HepG2 (cell line): ENCODE results near the gene MKNK1. TPM values are rescaled to one million over a fixed set of nuclear protein-coding genes. Genes with fewer than 3 reads are reported as not detected.

Source experiments
- ATAC-seq: fragments of 200-7000 bp; cut with Tn5 transposase; 3 replicates; pipeline ENCODE4 v1.9.1; 2020; ENCODE audit warnings: mild to moderate bottlenecking, moderate library complexity
- BruUV-seq: library from RNA; stranded (reverse); fragments of 400-500 nt; replicated peaks from 2 replicates; lab custom pipeline; 2021; lab: Mats Ljungman, UMichigan
- CTCF ChIA-PET: fragments of 300-600 bp; formaldehyde crosslinking; extraction: SDS; loops from one replicate; lab custom pipeline; 2021; ENCODE audit warnings: low total read pairs, inconsistent platforms, low intra/inter-chr PET ratio; lab: Yijun Ruan, JAX
- POLR2A ChIA-PET: fragments of 350-600 bp; sonication (Branson Sonifier 250); formaldehyde crosslinking; loops from one replicate; lab custom pipeline; 2020; ENCODE audit warnings: antibody characterized with exemption, inconsistent platforms; lab: Yijun Ruan, JAX
- DNase-seq: peaks from one replicate; pipeline ENCODE4 v3.0.0-alpha.2; 2015; ENCODE audit warnings: low spot score
- FAIRE-seq: peaks from 3 replicates; lab custom pipeline; 2011; peaks lifted over from hg19 to GRCh38; lab: Jason Lieb, UNC
- H2AFZ ChIP-seq: one replicate; pipeline ENCODE4 v1.6.1; 2011; ENCODE audit warnings: low read length, inconsistent platforms
- H3K27ac ChIP-seq: fragments of 300-600 bp; 3 replicates; pipeline ENCODE4 v1.8.0; 2011; ENCODE audit warnings: mixed run types, mild to moderate bottlenecking, mixed read lengths, low read length, inconsistent platforms; ENCODE audit not compliant: insufficient read depth; ENCODE audit errors: extremely low read length
- H3K27me3 ChIP-seq, 2 experiments: fragments of 200-600 bp in 1 of 2; 2 replicates in 1 of 2; 3 replicates in 1 of 2; pipeline versions ENCODE4 v1.6.0 to v1.8.0; 2011; ENCODE audit warnings: low read length in 2 of 2, mild to moderate bottlenecking in 2 of 2, moderate library complexity in 2 of 2, inconsistent platforms in 1 of 2; ENCODE audit not compliant: insufficient read depth in 2 of 2, control insufficient read depth in 1 of 2
- H3K36me3 ChIP-seq, 2 experiments: fragments of 200-600 bp in 1 of 2; replicated peaks in 1 of 2; 2 replicates in 1 of 2; 3 replicates in 1 of 2; pipeline versions ENCODE4 v1.5.1 to v1.8.0; 2011; ENCODE audit warnings: low read length in 2 of 2, inconsistent platforms in 1 of 2; ENCODE audit not compliant: insufficient read depth in 2 of 2, control insufficient read depth in 1 of 2
- H3K4me1 ChIP-seq: 2 replicates; pipeline ENCODE4 v1.5.1; 2012; ENCODE audit warnings: low read length, inconsistent platforms; ENCODE audit not compliant: insufficient read depth
- H3K4me2 ChIP-seq: 2 replicates; pipeline ENCODE4 v1.6.0; 2011; ENCODE audit warnings: low read depth, low read length, inconsistent platforms
- H3K4me3 ChIP-seq, 3 experiments: fragments of 200-600 bp in 1 of 3; sonication (generic), shearing (Covaris generic) in 1 of 3; replicated peaks in 1 of 3; 2 replicates each; pipeline ENCODE4 v1.5.1; 2011 to 2016; ENCODE audit warnings: low read length in 3 of 3, inconsistent platforms in 2 of 3, low read depth in 2 of 3, mild to moderate bottlenecking in 2 of 3, control low read depth in 1 of 3, mixed read lengths in 1 of 3; ENCODE audit not compliant: insufficient read depth in 1 of 3
- H3K79me2 ChIP-seq: one replicate; pipeline ENCODE4 v1.6.1; 2011; ENCODE audit warnings: low read length, inconsistent platforms; ENCODE audit not compliant: insufficient read depth
- H3K9ac ChIP-seq: 2 replicates; pipeline ENCODE4 v1.6.0; 2011; ENCODE audit warnings: mild to moderate bottlenecking, low read depth, low read length, inconsistent platforms; ENCODE audit not compliant: insufficient read depth
- H3K9me3 ChIP-seq: 2 replicates; pipeline ENCODE4 v1.5.1; 2012; ENCODE audit warnings: mild to moderate bottlenecking, low read length
- H4K20me1 ChIP-seq: 2 replicates; pipeline ENCODE4 v1.6.0; 2011; ENCODE audit warnings: inconsistent platforms, mild to moderate bottlenecking, low read length, moderate library complexity; ENCODE audit not compliant: insufficient read depth
- FLYWCH1 ChIP-seq: sonication (generic); formaldehyde crosslinking; IDR thresholded peaks from 2 replicates; pipeline ENCODE4 v1.8.1; 2023; ENCODE audit warnings: mild to moderate bottlenecking, missing genetic modification reagents
- GPN1 ChIP-seq: sonication (generic); formaldehyde crosslinking; IDR thresholded peaks from 2 replicates; pipeline ENCODE4 v1.5.1; 2020; ENCODE audit warnings: missing genetic modification reagents, borderline replicate concordance
- PCBP1 ChIP-seq: fragments of 200-400 bp; formaldehyde crosslinking; IDR thresholded peaks from 2 replicates; pipeline ENCODE4 v1.6.1; 2017; ENCODE audit warnings: mild to moderate bottlenecking, low read depth, low read length, borderline replicate concordance
- RXRA ChIP-seq: sonication (generic); formaldehyde crosslinking; IDR thresholded peaks from 2 replicates; pipeline ENCODE4 v1.5.1; 2020; ENCODE audit warnings: missing genetic modification reagents
- SRSF1 ChIP-seq: fragments of 200-400 bp; formaldehyde crosslinking; optimal IDR thresholded peaks from 2 replicates; pipeline ENCODE3; 2017; ENCODE audit warnings: mild to moderate bottlenecking, low read depth, low read length, moderate library complexity
- ZNF552 ChIP-seq: sonication (generic); formaldehyde crosslinking; IDR thresholded peaks from 2 replicates; pipeline ENCODE4 v1.9.0; 2022; ENCODE audit warnings: missing genetic modification reagents, mild to moderate bottlenecking, borderline replicate concordance
- ZNF644 ChIP-seq: IDR thresholded peaks from 2 replicates; pipeline ENCODE4 v1.6.1; 2016; ENCODE audit warnings: low read depth
- WGBS: methylation state at CpG from one replicate; pipeline ENCODE4 v1.1.6; 2017; ENCODE audit warnings: low lambda C conversion rate; 5-methylcytosine and 5-hydroxymethylcytosine counted together
- in situ Hi-C: cut with HindIII; loops from 2 replicates; pipeline ENCODE4 v1.10.0; 2017; ENCODE audit warnings: low pct_unique_long_range_greater_than_20kb; ENCODE audit not compliant: extremely low pct_ligation_motif_present
- intact Hi-C: fragments of 100-400 bp; cut with micrococcal nuclease; formaldehyde crosslinking; loops from one replicate; pipeline ENCODE4 v1.10.0; 2022; ENCODE audit not compliant: unreplicated experiment
- polyA plus RNA-seq, 8 experiments: library from polyadenylated mRNA; depleted of rRNA in 3 of 8; stranded (reverse) in 7 of 8; unstranded in 1 of 8; fragments of >200 nt; fragmentation: Illumina TruSeq in 4 of 8; extraction: Trizol in 4 of 8; gene quantifications; 2 replicates each; pipeline versions ENCODE4 v1.2.1 to v1.2.3, GENCODE V29; 2011 to 2016; ENCODE audit warnings: low read depth in 4 of 8, missing spikeins in 1 of 8, mixed read lengths in 1 of 8; ENCODE audit not compliant: insufficient read depth in 1 of 8
- total RNA-seq, 5 experiments: library from RNA; depleted of rRNA; stranded (reverse); fragments of >200 nt; fragmentation: Illumina TruSeq; extraction: Trizol; gene quantifications; 2 replicates each; pipeline ENCODE4 v1.2.3, GENCODE V29; 2016; ENCODE audit warnings: low read depth in 1 of 5
- TF ChIP-seq, protein P1 (sequence below): sonication (generic); formaldehyde crosslinking; IDR thresholded peaks from 2 replicates; pipeline ENCODE4 v1.4.0; 2020; ENCODE audit warnings: missing genetic modification reagents
- TF ChIP-seq, protein P2 (sequence below): sonication (generic); formaldehyde crosslinking; IDR thresholded peaks from 2 replicates; pipeline ENCODE4 v1.9.0; 2022; ENCODE audit warnings: missing genetic modification reagents, mild to moderate bottlenecking, borderline replicate concordance
- TF ChIP-seq, protein P3 (sequence below): sonication (generic); formaldehyde crosslinking; IDR thresholded peaks from 2 replicates; pipeline ENCODE4 v1.9.0; 2021; ENCODE audit warnings: mild to moderate bottlenecking, missing genetic modification reagents

The MKNK1 gene
- total and polyA plus RNA-seq, 2 of the 13 experiments (the other 11 are each of a cell fraction or from before 2014, with no cell fraction given): 18.5 to 24.1 TPM

GRCh38 chr1:46601257-46602007 is 2.6 kb downstream of the MKNK1 start:
- in situ Hi-C loops: no loop called here
- ChIA-PET CTCF (no interaction called here), POLR2A (no interaction called here)
- intact Hi-C loops: loop anchor here (5.0 kb wide), 1 partner anchor 126 kb away; no protein-coding TSS in a partner anchor
- Histone ChIP-seq H3K9ac (no peak overlapping the region), H3K27ac (no peak overlapping the region), H4K20me1 (no peaks in the 10 kb centered on the region), H3K4me1 (peaks cover 44% of the 10 kb centered on the region), H3K9me3 (no peaks in the 10 kb centered on the region), H3K4me2 (no peak overlapping the region), H3K4me3 (no peak overlapping the region), H3K36me3 (no peaks in the 10 kb centered on the region; a peak in 1 of 5 replicates), H2AFZ (no peak overlapping the region), H3K79me2 (peaks cover 7% of the 10 kb centered on the region), H3K27me3 (no peaks in the 10 kb centered on the region)
- no peak for FAIRE-seq
- BruUV-seq: no TSS peak
- no peak for DNase-seq
- no peak for ATAC-seq
- WGBS: 80% methylated on average over 3 of the region's 3 CpGs
- no peak for TF ChIP-seq SRSF1
- TF ChIP-seq ZNF552: no peak
- no peak for TF ChIP-seq FLYWCH1
- TF ChIP-seq, protein P1, sequence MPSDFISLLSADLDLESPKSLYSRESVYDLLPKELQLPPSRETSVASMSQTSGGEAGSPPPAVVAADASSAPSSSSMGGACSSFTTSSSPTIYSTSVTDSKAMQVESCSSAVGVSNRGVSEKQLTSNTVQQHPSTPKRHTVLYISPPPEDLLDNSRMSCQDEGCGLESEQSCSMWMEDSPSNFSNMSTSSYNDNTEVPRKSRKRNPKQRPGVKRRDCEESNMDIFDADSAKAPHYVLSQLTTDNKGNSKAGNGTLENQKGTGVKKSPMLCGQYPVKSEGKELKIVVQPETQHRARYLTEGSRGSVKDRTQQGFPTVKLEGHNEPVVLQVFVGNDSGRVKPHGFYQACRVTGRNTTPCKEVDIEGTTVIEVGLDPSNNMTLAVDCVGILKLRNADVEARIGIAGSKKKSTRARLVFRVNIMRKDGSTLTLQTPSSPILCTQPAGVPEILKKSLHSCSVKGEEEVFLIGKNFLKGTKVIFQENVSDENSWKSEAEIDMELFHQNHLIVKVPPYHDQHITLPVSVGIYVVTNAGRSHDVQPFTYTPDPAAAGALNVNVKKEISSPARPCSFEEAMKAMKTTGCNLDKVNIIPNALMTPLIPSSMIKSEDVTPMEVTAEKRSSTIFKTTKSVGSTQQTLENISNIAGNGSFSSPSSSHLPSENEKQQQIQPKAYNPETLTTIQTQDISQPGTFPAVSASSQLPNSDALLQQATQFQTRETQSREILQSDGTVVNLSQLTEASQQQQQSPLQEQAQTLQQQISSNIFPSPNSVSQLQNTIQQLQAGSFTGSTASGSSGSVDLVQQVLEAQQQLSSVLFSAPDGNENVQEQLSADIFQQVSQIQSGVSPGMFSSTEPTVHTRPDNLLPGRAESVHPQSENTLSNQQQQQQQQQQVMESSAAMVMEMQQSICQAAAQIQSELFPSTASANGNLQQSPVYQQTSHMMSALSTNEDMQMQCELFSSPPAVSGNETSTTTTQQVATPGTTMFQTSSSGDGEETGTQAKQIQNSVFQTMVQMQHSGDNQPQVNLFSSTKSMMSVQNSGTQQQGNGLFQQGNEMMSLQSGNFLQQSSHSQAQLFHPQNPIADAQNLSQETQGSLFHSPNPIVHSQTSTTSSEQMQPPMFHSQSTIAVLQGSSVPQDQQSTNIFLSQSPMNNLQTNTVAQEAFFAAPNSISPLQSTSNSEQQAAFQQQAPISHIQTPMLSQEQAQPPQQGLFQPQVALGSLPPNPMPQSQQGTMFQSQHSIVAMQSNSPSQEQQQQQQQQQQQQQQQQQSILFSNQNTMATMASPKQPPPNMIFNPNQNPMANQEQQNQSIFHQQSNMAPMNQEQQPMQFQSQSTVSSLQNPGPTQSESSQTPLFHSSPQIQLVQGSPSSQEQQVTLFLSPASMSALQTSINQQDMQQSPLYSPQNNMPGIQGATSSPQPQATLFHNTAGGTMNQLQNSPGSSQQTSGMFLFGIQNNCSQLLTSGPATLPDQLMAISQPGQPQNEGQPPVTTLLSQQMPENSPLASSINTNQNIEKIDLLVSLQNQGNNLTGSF (CRISPR knock-in tag): no peak
- TF ChIP-seq RXRA: no peak
- TF ChIP-seq ZNF644 (CRISPR knock-in tag): no peak
- no peak for TF ChIP-seq PCBP1
- TF ChIP-seq, protein P2, sequence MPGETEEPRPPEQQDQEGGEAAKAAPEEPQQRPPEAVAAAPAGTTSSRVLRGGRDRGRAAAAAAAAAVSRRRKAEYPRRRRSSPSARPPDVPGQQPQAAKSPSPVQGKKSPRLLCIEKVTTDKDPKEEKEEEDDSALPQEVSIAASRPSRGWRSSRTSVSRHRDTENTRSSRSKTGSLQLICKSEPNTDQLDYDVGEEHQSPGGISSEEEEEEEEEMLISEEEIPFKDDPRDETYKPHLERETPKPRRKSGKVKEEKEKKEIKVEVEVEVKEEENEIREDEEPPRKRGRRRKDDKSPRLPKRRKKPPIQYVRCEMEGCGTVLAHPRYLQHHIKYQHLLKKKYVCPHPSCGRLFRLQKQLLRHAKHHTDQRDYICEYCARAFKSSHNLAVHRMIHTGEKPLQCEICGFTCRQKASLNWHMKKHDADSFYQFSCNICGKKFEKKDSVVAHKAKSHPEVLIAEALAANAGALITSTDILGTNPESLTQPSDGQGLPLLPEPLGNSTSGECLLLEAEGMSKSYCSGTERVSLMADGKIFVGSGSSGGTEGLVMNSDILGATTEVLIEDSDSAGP (CRISPR knock-in tag): no peak
- TF ChIP-seq GPN1 (CRISPR knock-in tag): no peak
- TF ChIP-seq, protein P3, sequence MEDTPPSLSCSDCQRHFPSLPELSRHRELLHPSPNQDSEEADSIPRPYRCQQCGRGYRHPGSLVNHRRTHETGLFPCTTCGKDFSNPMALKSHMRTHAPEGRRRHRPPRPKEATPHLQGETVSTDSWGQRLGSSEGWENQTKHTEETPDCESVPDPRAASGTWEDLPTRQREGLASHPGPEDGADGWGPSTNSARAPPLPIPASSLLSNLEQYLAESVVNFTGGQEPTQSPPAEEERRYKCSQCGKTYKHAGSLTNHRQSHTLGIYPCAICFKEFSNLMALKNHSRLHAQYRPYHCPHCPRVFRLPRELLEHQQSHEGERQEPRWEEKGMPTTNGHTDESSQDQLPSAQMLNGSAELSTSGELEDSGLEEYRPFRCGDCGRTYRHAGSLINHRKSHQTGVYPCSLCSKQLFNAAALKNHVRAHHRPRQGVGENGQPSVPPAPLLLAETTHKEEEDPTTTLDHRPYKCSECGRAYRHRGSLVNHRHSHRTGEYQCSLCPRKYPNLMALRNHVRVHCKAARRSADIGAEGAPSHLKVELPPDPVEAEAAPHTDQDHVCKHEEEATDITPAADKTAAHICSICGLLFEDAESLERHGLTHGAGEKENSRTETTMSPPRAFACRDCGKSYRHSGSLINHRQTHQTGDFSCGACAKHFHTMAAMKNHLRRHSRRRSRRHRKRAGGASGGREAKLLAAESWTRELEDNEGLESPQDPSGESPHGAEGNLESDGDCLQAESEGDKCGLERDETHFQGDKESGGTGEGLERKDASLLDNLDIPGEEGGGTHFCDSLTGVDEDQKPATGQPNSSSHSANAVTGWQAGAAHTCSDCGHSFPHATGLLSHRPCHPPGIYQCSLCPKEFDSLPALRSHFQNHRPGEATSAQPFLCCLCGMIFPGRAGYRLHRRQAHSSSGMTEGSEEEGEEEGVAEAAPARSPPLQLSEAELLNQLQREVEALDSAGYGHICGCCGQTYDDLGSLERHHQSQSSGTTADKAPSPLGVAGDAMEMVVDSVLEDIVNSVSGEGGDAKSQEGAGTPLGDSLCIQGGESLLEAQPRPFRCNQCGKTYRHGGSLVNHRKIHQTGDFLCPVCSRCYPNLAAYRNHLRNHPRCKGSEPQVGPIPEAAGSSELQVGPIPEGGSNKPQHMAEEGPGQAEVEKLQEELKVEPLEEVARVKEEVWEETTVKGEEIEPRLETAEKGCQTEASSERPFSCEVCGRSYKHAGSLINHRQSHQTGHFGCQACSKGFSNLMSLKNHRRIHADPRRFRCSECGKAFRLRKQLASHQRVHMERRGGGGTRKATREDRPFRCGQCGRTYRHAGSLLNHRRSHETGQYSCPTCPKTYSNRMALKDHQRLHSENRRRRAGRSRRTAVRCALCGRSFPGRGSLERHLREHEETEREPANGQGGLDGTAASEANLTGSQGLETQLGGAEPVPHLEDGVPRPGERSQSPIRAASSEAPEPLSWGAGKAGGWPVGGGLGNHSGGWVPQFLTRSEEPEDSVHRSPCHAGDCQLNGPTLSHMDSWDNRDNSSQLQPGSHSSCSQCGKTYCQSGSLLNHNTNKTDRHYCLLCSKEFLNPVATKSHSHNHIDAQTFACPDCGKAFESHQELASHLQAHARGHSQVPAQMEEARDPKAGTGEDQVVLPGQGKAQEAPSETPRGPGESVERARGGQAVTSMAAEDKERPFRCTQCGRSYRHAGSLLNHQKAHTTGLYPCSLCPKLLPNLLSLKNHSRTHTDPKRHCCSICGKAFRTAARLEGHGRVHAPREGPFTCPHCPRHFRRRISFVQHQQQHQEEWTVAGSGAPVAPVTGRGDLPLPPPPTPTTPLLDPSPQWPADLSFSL (CRISPR knock-in tag): no peak
